ENCODE data around the gene ARPC1B.
"Not testable (repeated sequence)": the region's sequence is repeated elsewhere in the genome, so short reads cannot be mapped to it uniquely, and the experiment has no call there.

Gene ARPC1B

DNA sequence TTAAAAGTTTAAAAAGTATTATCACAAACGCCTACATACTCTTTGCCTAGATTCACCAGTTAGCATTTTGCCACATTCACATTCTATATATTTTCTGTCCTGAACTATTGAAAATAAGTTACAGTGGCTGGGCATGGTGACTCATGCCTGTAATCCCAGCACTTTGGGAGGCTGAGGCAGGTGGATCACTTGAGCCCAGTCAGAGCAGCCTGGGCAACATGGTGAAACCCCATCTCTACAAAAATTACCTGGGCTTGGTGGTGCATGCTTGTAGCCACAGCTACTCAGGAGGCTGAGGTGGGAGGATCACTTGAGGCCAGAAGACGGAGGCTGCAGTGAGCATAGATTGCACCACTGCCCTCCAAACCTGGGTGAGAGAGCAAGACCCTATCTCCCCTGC lies 43.5 kb upstream of the ARPC1B start:
- Mint-ChIP-seq H3K4me3 (no peak overlapping the region), H3K27ac (no peak overlapping the region)

GRCh38 chr7:99339595-99339994 lies 34.9 kb upstream of the ARPC1B start:
- Mint-ChIP-seq H3K27me3 (ENCODE audit: low read depth) (no peaks in the 10 kb centered on the region), H3K4me3 (no peak overlapping the region), H3K9me3 (no peaks in the 10 kb centered on the region), H3K4me1 (no peaks in the 10 kb centered on the region), H3K36me3 (ENCODE audit: low read depth) (peaks cover 61% of the 10 kb centered on the region), H3K27ac (no peak overlapping the region)
- TF ChIP-seq, protein P1, sequence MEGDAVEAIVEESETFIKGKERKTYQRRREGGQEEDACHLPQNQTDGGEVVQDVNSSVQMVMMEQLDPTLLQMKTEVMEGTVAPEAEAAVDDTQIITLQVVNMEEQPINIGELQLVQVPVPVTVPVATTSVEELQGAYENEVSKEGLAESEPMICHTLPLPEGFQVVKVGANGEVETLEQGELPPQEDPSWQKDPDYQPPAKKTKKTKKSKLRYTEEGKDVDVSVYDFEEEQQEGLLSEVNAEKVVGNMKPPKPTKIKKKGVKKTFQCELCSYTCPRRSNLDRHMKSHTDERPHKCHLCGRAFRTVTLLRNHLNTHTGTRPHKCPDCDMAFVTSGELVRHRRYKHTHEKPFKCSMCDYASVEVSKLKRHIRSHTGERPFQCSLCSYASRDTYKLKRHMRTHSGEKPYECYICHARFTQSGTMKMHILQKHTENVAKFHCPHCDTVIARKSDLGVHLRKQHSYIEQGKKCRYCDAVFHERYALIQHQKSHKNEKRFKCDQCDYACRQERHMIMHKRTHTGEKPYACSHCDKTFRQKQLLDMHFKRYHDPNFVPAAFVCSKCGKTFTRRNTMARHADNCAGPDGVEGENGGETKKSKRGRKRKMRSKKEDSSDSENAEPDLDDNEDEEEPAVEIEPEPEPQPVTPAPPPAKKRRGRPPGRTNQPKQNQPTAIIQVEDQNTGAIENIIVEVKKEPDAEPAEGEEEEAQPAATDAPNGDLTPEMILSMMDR (IDR thresholded peaks at IDR 0.05; ENCODE audit: unreplicated experiment in 3 of 3), result no peak

More for the DNA sequence above, 43.5 kb upstream of the ARPC1B start:
- Mint-ChIP-seq H3K9me3 (no peaks in the 10 kb centered on the region), H3K36me3 (ENCODE audit: low read depth) (peaks cover 27% of the 10 kb centered on the region), H3K4me1 (peaks cover 14% of the 10 kb centered on the region), H3K27me3 (ENCODE audit: low read depth) (no peaks in the 10 kb centered on the region)
- TF ChIP-seq, protein P1 (IDR thresholded peaks at IDR 0.05; ENCODE audit: unreplicated experiment in 3 of 3), result no peak

DNA sequence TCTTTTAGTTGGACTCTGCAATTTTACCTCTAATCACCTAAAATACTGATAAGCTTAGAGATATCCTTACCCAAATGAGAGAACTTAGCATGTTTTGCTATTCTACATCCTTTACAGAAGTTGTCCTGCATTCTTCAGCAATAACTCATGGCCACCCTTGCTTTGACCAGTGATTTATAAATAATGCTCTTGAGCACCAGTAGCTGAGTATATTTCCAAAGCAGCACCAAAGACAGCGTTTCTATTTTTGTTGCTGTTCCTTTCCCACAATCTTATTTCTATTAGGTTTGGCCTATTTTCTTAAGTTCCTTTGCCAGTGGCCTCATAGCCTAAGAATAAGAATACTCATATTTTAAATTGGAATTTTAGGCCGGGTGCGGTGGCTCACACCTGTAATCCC lies 33.9 kb upstream of the ARPC1B start:
- Mint-ChIP-seq H3K4me3 (no peak overlapping the region), H3K9me3 (no peaks in the 10 kb centered on the region), H3K27me3 (ENCODE audit: low read depth) (no peaks in the 10 kb centered on the region), H3K36me3 (ENCODE audit: low read depth) (peaks cover 61% of the 10 kb centered on the region), H3K4me1 (no peaks in the 10 kb centered on the region), H3K27ac (no peak overlapping the region)
- TF ChIP-seq, protein P1 (IDR thresholded peaks at IDR 0.05; ENCODE audit: unreplicated experiment in 3 of 3), result no peak

GRCh38 chr7:99344061-99344647 lies 30.4 kb upstream of the ARPC1B start:
- Mint-ChIP-seq H3K27ac (no peak overlapping the region), H3K9me3 (no peaks in the 10 kb centered on the region), H3K36me3 (ENCODE audit: low read depth) (peaks cover 56% of the 10 kb centered on the region), H3K27me3 (ENCODE audit: low read depth) (no peaks in the 10 kb centered on the region), H3K4me1 (no peaks in the 10 kb centered on the region), H3K4me3 (no peak overlapping the region)
- TF ChIP-seq, protein P1 (IDR thresholded peaks at IDR 0.05; ENCODE audit: unreplicated experiment in 3 of 3), result no peak

DNA sequence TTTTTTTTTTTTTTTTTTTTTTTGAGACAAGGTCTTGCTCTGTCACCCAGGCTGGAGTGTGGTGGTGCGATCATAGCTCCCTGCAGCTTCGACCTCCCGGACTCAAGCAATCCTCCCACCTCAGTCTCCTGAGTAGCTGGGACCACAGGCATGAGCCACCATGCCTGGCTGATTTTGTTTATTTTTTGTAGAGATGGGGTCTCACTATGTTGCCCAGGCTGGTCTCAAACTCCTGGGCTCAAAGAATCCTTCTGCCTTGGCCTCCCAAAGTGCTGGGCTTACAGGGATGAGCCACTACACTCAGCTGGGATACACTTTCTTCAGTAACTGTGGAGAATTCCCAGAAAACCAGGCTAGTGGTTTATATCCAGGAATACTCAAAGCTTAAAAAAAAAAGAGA lies 23.9 kb upstream of the ARPC1B start:
- H3K27ac Mint-ChIP-seq; H3K27me3 Mint-ChIP-seq (ENCODE audit: low read depth); H3K9me3 Mint-ChIP-seq; H3K4me1 Mint-ChIP-seq; H3K4me3 Mint-ChIP-seq: not testable (repeated sequence)
- peaks cover 44% of the 10 kb centered on the region for H3K36me3 Mint-ChIP-seq (ENCODE audit: low read depth)

GRCh38 chr7:99352247-99352646 lies 22.3 kb upstream of the ARPC1B start:
- no peaks in the 10 kb centered on the region for H3K9me3 Mint-ChIP-seq
- no peaks in the 10 kb centered on the region for H3K4me1 Mint-ChIP-seq
- peaks cover 50% of the 10 kb centered on the region for H3K36me3 Mint-ChIP-seq (ENCODE audit: low read depth)
- no peak overlapping the region for H3K4me3 Mint-ChIP-seq
- H3K27me3 Mint-ChIP-seq (ENCODE audit: low read depth), result no peaks in the 10 kb centered on the region
- TF ChIP-seq, protein P1 (IDR thresholded peaks at IDR 0.05; ENCODE audit: unreplicated experiment in 3 of 3), result no peak
- H3K27ac Mint-ChIP-seq, result no peak overlapping the region
